Glutamatergic neuron (in vitro differentiated cells): ENCODE data around the gene VAC14. TPM values are rescaled to one million over a fixed set of nuclear protein-coding genes. Genes with fewer than 3 reads are reported as not detected.

Experiments
- DNase-seq: peaks from one replicate; pipeline ENCODE4 v3.0.0; 2022
- H3K27ac Mint-ChIP-seq: one replicate; pipeline ENCODE4 v1.8.0; 2020; ENCODE audit warnings: mild to moderate bottlenecking, mixed read lengths, inconsistent platforms; ENCODE audit not compliant: unreplicated experiment
- H3K27me3 Mint-ChIP-seq: one replicate; pipeline ENCODE4 v1.8.0; 2020; ENCODE audit warnings: mild to moderate bottlenecking, moderate library complexity, mixed read lengths, inconsistent platforms; ENCODE audit not compliant: unreplicated experiment
- H3K36me3 Mint-ChIP-seq: one replicate; pipeline ENCODE4 v1.8.0; 2020; ENCODE audit warnings: mild to moderate bottlenecking, mixed read lengths, inconsistent platforms; ENCODE audit not compliant: unreplicated experiment
- H3K4me1 Mint-ChIP-seq: one replicate; pipeline ENCODE4 v1.8.0; 2020; ENCODE audit warnings: mild to moderate bottlenecking, low read depth, mixed read lengths, inconsistent platforms; ENCODE audit not compliant: unreplicated experiment
- H3K4me3 Mint-ChIP-seq: one replicate; pipeline ENCODE4 v1.8.0; 2020; ENCODE audit warnings: mild to moderate bottlenecking, mixed read lengths, inconsistent platforms; ENCODE audit not compliant: unreplicated experiment
- H3K9me3 Mint-ChIP-seq: one replicate; pipeline ENCODE4 v1.8.0; 2020; ENCODE audit warnings: mild to moderate bottlenecking, moderate library complexity, mixed read lengths, inconsistent platforms; ENCODE audit not compliant: unreplicated experiment
- total RNA-seq: library from RNA; stranded (reverse); fragmentation: NEBNext Ultra II Directional; extraction: Animal tissue kit (Norgen Biotek cat#: 25700); gene quantifications from one replicate; pipeline ENCODE4 v1.2.1, GENCODE V29; 2021; ENCODE audit not compliant: unreplicated experiment
- TF ChIP-seq, protein P1 (sequence below): fragments of 200-600 bp; sonication (generic); IDR thresholded peaks from one replicate; pipeline ENCODE4 v1.5.0; 2021; ENCODE audit not compliant: partially characterized antibody, unreplicated experiment

Gene VAC14
- total RNA-seq, 1 donor from 2014 or later, result 50.2 TPM

DNA sequence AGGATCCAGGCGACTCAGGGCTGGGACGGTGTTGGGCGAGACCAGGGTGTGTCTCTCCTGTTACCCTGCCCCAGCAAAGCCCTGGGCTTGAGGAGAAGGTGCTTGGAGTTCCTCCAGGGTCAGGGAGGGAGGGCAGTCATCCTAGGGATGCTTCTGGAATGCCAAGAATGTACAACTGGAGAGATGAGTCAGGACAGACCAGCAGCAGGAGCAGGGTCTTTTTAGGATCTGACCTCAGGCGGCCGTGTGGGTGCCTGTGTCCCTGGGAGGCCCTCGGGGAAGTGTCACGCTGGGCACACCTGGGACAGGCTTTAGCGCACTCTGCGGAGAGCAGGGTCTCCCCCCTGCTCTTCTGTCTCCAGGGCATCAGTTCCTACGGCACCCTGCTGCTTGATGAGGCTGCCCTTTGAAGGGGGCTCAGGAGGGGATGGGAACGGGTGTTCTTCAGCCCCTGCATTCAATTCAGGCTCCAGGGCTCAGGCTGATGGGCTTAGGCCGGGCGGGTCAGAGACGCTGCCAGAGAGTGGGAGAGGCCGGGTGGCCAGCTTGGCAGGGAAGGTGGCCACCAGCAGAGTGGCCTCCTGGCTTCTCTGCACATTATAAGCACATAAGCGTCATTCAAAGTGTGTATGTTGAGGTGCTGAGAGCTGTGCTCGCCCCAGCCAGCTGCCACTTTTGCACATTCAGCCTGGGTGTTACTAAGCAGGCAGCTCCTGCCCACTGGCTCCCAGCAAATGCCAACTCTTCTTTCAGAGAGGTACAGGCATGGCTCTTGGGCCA is 106.7 kb downstream of the VAC14 start:
- Mint-ChIP-seq H3K27me3 (peaks cover 1% of the 10 kb centered on the region), H3K4me1 (peaks cover 8% of the 10 kb centered on the region), H3K9me3 (peaks cover 4% of the 10 kb centered on the region), H3K4me3 (no peak overlapping the region), H3K27ac (no peak overlapping the region), H3K36me3 (peaks cover 3% of the 10 kb centered on the region)
- DNase-seq, result no peak
- TF ChIP-seq, protein P1, sequence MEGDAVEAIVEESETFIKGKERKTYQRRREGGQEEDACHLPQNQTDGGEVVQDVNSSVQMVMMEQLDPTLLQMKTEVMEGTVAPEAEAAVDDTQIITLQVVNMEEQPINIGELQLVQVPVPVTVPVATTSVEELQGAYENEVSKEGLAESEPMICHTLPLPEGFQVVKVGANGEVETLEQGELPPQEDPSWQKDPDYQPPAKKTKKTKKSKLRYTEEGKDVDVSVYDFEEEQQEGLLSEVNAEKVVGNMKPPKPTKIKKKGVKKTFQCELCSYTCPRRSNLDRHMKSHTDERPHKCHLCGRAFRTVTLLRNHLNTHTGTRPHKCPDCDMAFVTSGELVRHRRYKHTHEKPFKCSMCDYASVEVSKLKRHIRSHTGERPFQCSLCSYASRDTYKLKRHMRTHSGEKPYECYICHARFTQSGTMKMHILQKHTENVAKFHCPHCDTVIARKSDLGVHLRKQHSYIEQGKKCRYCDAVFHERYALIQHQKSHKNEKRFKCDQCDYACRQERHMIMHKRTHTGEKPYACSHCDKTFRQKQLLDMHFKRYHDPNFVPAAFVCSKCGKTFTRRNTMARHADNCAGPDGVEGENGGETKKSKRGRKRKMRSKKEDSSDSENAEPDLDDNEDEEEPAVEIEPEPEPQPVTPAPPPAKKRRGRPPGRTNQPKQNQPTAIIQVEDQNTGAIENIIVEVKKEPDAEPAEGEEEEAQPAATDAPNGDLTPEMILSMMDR, result no peak

DNA sequence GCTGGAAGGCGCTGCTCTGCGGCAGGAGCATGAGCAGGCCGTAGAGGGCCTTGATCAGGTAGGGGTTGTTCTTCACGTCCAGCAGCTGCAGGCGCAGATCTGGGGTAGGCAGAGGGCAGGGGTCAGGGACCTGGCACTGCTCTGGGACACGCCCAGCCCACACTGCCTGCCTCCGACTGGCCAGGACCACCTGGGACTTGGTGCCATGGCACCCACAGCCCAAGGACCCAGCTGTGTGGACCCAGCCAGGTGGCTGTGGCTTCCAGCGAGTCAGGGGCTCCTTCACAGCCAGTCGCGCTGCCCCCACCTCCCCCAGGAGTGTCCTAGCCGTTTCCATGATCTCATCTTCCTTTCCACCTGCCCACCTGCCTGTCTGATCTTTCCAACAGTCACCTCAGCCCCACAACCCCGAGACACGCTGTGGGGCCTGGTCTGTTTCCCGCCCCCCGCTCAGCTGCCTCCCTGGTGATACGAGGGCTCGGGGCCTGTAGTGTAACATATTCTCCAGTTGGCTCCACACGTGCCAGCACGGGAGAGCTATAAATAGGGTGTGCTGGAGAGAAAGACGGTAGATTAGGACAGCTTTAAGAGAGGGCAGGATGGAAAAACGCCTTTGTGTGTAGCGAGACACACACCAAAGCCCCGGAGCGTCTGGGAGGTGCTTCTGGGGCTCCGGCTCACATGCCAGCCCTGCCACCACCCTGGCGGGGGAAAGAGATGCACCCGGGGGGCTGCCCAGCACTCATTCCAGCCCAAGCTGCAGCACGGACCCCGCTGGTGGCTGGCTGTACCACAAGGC is 107.9 kb downstream of the VAC14 start:
- Mint-ChIP-seq H3K9me3 (no peaks in the 10 kb centered on the region), H3K4me3 (no peak overlapping the region), H3K27ac (no peak overlapping the region), H3K36me3 (no peaks in the 10 kb centered on the region), H3K27me3 (peaks cover 1% of the 10 kb centered on the region), H3K4me1 (peaks cover 9% of the 10 kb centered on the region)
- DNase-seq, result no peak
- TF ChIP-seq, protein P1, result no peak

DNA sequence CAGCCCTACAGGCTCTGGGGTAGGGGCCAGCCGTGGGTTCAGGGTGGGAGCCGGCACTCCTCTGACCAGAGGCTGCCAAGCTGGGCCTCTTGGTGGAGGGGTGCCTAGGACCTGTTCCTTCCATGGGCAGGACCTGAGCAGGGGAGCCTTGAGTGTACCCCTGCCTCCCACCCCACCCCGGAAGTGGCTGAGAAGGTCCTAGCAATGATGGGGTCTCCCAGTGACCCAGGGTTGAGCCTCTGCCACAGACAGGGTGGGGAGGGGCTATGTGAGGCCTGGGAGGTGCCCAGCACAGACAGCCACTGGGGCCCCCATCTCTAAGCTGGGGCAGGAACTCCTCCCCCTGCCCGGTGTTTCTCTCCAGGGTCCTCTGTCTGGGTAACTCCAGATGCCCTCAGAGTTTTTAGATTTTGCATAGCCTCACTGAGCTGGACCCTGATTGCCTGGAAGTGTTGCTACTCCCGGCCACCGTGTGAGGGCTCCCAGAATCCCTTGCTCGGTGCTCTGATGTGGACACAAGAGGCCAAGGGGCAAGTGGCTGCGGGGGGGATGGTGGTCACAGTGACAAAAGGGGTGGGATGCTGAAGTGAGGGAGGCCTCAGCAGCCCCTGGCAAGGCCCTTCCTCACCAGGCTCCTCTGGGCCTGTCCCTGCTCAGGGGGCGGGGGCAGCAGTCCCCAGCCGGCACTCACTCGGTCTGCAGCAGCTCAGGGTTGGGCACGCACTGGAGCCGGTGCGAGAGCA is 108.7 kb downstream of the VAC14 start:
- peaks cover 1% of the 10 kb centered on the region for H3K27me3 Mint-ChIP-seq
- H3K36me3 Mint-ChIP-seq, result no peaks in the 10 kb centered on the region
- peaks cover 2% of the 10 kb centered on the region for H3K9me3 Mint-ChIP-seq
- no peak overlapping the region for H3K4me3 Mint-ChIP-seq
- no peak overlapping the region for H3K27ac Mint-ChIP-seq
- TF ChIP-seq, protein P1, result no peak
- DNase-seq, result no peak
- peaks cover 16% of the 10 kb centered on the region for H3K4me1 Mint-ChIP-seq

DNA sequence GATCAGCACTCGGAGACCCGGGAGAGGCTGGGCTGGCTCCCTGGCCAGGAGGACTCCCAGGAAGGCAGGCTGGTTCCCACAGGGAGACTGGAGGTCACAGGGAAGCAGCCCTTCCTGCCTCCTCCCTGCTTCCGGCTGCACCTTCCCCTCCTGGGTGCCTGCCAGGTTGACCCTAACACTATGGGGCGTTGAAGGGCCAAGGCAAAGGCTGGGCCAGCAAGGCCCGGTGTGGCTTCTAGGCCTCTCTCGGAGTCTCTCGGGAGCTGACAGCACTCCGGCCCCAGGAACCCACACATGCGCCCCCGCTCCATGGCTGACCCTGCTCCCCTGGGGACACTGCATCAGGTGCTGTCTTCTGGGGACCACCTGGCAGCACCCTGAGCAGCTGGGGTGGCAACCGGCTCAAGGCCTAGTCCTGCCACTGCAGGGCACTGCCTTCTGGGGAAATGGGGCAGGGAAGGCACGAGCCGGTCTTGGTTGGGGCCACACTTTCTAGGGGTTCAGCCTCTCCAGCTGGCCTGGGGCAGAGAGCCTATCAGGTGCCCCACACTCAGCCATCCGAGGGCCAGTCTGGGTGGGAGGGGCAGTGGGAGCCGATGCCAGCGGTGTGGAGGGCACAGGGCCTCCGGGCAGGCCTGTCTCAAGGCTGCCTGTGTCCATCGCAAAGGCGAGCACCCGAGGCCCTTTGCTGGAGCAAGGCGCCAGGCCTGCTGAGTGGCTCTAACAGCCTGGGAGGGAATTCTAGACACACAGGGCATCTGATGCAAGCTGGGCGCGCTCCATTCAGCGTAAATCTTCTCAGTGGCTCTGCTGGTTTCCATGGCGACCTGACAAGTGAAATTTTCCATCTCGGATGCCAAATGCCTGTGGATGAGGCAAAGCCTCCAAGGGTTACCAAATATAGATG is 109.5 kb downstream of the VAC14 start:
- no peak overlapping the region for H3K27ac Mint-ChIP-seq

More for the DNA sequence above, 109.5 kb downstream of the VAC14 start:
- H3K4me1 Mint-ChIP-seq, result peaks cover 19% of the 10 kb centered on the region
- DNase-seq, result peak; percentile 24
- H3K27me3 Mint-ChIP-seq, result peaks cover 7% of the 10 kb centered on the region
- TF ChIP-seq, protein P1, result no peak
- H3K4me3 Mint-ChIP-seq, result no peak overlapping the region
- peaks cover 3% of the 10 kb centered on the region for H3K9me3 Mint-ChIP-seq
- no peaks in the 10 kb centered on the region for H3K36me3 Mint-ChIP-seq
